Measurements from ENCODE around the gene PTPRG. TPM values are rescaled to one million over a fixed set of nuclear protein-coding genes. Genes with fewer than 3 reads are reported as not detected.

PTPRG gene
- polyA plus RNA-seq, 3 donors = not detected

DNA sequence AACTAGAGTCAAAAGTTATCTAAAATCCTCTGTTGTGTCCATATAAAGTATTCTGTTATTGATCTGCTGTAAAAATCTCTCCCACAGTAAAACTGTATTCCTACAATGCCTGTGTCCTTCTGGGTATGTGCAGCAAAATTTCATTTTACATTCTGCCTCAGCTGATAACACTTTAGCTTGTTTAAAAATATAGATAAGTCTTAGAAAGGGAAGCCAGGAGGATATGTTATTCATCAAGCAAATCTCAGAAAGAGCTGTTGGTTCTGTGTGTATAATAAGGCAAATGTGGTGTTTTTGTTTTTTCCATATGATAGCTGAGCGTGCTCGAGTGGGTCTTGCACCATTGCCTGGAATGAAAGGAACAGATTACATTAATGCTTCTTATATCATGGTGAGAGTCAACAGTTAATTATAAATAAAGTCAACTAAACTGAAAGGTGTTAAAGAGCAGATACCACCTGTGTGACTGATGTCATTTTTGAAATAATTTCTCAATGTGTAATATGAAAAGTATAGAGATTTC is 715.3 kb downstream of the PTPRG start:
- Mint-ChIP-seq H3K9me3 (peaks cover 0 to 6% (median 2%) of the 10 kb centered on the region in 7 donors), H3K27ac (no peak overlapping the region), H3K4me1 (peaks cover 18% of the 10 kb centered on the region), H3K27me3 (ENCODE audit: low read depth in 3 of 3) (peaks cover 0 to 2% (median 0%) of the 10 kb centered on the region in 3 donors), H3K4me3 (no peak overlapping the region), H3K36me3 (no peaks in the 10 kb centered on the region)
- Histone ChIP-seq H3K27ac (ENCODE audit: low read depth in 1 of 2, low read length in 2 of 2) (no peak overlapping the region), H4K20me1 (ENCODE audit: insufficient read depth, low read length) (no peaks in the 10 kb centered on the region), H3K9me3 (replicated peaks in 1 of 2; ENCODE audit: control insufficient read depth in 1 of 2, insufficient read depth in 1 of 2, low read length in 2 of 2) (no peaks in the 10 kb centered on the region), H3K4me1 (ENCODE audit: control insufficient read depth in 1 of 2, insufficient read depth in 2 of 2, low read length in 2 of 2) (peaks cover 11 to 17% of the 10 kb centered on the region in 2 donors), H3K9ac (ENCODE audit: insufficient read depth, low read length, poor library complexity, severe bottlenecking) (no peak overlapping the region), H3K4me3 (replicated peaks in 1 of 3; ENCODE audit: low read depth in 2 of 3, low read length in 3 of 3) (no peak overlapping the region), H3K79me2 (ENCODE audit: insufficient read depth, low read length) (no peaks in the 10 kb centered on the region), H3K36me3 (replicated peaks in 1 of 2; ENCODE audit: control insufficient read depth in 1 of 2, insufficient read depth in 2 of 2, low read length in 2 of 2) (no peaks in the 10 kb centered on the region), H3K27me3 (ENCODE audit: control insufficient read depth in 2 of 2, insufficient read depth in 2 of 2, low read length in 2 of 2) (no peaks in the 10 kb centered on the region), H2AFZ (ENCODE audit: insufficient read depth, low read depth, low read length, poor library complexity, severe bottlenecking) (no peak overlapping the region), H3K4me2 (replicated peaks; ENCODE audit: extremely low read depth, low read length, poor library complexity, severe bottlenecking) (no peak overlapping the region)
- intact Hi-C loops (cut with micrococcal nuclease) = no loop called here
- no CpG with 5 or more reads among the region's 2 CpGs for WGBS (ENCODE audit: insufficient coverage)
- TF ChIP-seq CTCF (IDR thresholded peaks at IDR 0.05) = no peak
- no peak for DNase-seq

- intact Hi-C loops (cut with micrococcal nuclease) = no loop called here
- Mint-ChIP-seq H3K9me3 (peaks cover 0 to 3% (median 0%) of the 10 kb centered on the region in 7 donors), H3K27ac (no peak overlapping the region), H3K4me1 (peaks cover 19% of the 10 kb centered on the region), H3K4me3 (no peak overlapping the region), H3K27me3 (ENCODE audit: low read depth in 3 of 3) (peaks cover 0 to 2% (median 0%) of the 10 kb centered on the region in 3 donors), H3K36me3 (no peaks in the 10 kb centered on the region)
- WGBS (ENCODE audit: insufficient coverage) = no CpG with 5 or more reads among the region's 3 CpGs
- Histone ChIP-seq H3K4me2 (replicated peaks; ENCODE audit: extremely low read depth, low read length, poor library complexity, severe bottlenecking) (no peak overlapping the region), H3K9ac (ENCODE audit: insufficient read depth, low read length, poor library complexity, severe bottlenecking) (no peak overlapping the region), H3K27ac (ENCODE audit: low read depth in 1 of 2, low read length in 2 of 2) (no peak overlapping the region), H3K9me3 (replicated peaks in 1 of 2; ENCODE audit: control insufficient read depth in 1 of 2, insufficient read depth in 1 of 2, low read length in 2 of 2) (no peaks in the 10 kb centered on the region), H3K36me3 (replicated peaks in 1 of 2; ENCODE audit: control insufficient read depth in 1 of 2, insufficient read depth in 2 of 2, low read length in 2 of 2) (no peaks in the 10 kb centered on the region), H3K79me2 (ENCODE audit: insufficient read depth, low read length) (no peaks in the 10 kb centered on the region), H3K4me3 (replicated peaks in 1 of 3; ENCODE audit: low read depth in 2 of 3, low read length in 3 of 3) (no peak overlapping the region), H3K4me1 (ENCODE audit: control insufficient read depth in 1 of 2, insufficient read depth in 2 of 2, low read length in 2 of 2) (peaks cover 11 to 18% of the 10 kb centered on the region in 2 donors), H2AFZ (ENCODE audit: insufficient read depth, low read depth, low read length, poor library complexity, severe bottlenecking) (no peak overlapping the region), H4K20me1 (ENCODE audit: insufficient read depth, low read length) (no peaks in the 10 kb centered on the region), H3K27me3 (ENCODE audit: control insufficient read depth in 2 of 2, insufficient read depth in 2 of 2, low read length in 2 of 2) (no peaks in the 10 kb centered on the region)
- TF ChIP-seq CTCF (IDR thresholded peaks at IDR 0.05) = no peak
- no peak for DNase-seq
Observed at GRCh38 chr3:62277450-62277849, 716.1 kb downstream of the PTPRG start.
